ENCODE measurements around the gene CLK2. TPM values are rescaled to one million over a fixed set of nuclear protein-coding genes. Genes with fewer than 3 reads are reported as not detected.
A peak's percentile ranks its signal among the peaks of the same experiment; 100 is the strongest.
"Not testable (repeated sequence)": the region's sequence is repeated elsewhere in the genome, so short reads cannot be mapped to it uniquely, and the experiment has no call there.

CLK2 gene
- total RNA-seq, 3 donors from 2014 or later, result 43.7 to 51.7 (median 47.8) TPM

DNA sequence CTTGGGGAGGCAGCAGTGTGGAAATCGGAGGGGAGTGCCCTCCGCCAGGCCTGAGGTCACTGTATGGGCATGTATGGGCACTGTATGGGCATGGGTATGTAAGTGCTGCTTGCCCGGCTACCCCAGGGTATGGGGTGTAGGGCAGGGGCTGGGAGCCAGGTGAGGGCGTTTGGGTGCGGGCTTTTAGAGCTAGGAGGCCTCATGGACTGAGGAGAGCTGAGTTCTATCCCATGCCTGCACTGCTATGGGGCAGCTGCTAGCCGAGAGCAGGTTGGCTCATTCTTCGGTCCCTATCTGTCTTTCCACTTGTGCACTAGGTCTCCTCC, 22.6 kb upstream of the CLK2 start:
- no peak overlapping the region for H3K4me3 ChIP-seq
- peaks cover 9% of the 10 kb centered on the region for H3K4me1 ChIP-seq (ENCODE audit: low read depth)
- TF ChIP-seq, protein P1, sequence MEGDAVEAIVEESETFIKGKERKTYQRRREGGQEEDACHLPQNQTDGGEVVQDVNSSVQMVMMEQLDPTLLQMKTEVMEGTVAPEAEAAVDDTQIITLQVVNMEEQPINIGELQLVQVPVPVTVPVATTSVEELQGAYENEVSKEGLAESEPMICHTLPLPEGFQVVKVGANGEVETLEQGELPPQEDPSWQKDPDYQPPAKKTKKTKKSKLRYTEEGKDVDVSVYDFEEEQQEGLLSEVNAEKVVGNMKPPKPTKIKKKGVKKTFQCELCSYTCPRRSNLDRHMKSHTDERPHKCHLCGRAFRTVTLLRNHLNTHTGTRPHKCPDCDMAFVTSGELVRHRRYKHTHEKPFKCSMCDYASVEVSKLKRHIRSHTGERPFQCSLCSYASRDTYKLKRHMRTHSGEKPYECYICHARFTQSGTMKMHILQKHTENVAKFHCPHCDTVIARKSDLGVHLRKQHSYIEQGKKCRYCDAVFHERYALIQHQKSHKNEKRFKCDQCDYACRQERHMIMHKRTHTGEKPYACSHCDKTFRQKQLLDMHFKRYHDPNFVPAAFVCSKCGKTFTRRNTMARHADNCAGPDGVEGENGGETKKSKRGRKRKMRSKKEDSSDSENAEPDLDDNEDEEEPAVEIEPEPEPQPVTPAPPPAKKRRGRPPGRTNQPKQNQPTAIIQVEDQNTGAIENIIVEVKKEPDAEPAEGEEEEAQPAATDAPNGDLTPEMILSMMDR (IDR thresholded peaks at IDR 0.05), result no peak
- H3K9me3 ChIP-seq, result no peaks in the 10 kb centered on the region
- DNase-seq, result no peak
- intact Hi-C loops (cut with DNase I, micrococcal nuclease), result no loop called here
- H3K36me3 ChIP-seq (ENCODE audit: low read depth), result no peaks in the 10 kb centered on the region
- no peak for ATAC-seq

DNA sequence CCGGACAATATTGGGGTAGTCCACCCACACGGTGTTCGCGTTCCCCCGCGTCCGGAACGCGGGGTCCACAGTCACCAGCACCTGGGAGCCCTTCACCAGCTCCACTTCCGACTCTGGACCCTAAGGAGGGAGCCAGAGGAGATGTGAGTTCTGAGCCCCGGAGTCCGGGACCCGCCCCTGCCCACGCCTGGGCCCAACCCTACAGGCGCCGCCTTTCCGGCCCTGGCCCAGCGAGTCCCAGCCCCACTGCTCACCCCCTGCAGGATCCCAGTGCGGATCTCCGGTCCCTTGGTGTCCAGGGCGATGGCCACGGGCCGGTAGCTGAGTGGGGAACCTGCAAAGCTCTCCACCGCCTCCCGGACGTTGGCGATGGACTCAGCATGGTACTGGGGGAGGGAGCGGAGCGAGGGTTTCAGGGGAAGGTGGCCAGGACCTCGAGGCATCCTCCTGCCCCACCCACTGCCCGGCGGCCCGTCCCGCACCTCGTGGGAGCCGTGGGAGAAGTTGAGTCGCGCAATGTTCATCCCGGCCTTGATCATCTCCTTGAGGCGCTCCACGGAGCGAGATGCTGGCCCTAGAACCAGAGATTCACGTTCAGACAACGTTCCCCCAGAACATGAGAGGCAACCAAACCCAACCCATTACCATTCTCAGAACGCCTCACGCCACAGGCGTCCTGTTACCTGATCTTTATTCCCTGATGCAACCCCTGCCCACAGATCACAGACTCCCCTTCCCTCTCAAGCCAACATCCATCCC, 22.1 kb upstream of the CLK2 start:
- Histone ChIP-seq H3K36me3 (ENCODE audit: low read depth) (no peaks in the 10 kb centered on the region), H3K4me1 (ENCODE audit: low read depth) (peaks cover 6% of the 10 kb centered on the region), H3K4me3 (no peak overlapping the region), H3K9me3 (no peaks in the 10 kb centered on the region)
- ATAC-seq (peak; percentile 61), DNase-seq (no peak)
- intact Hi-C loops (cut with DNase I, micrococcal nuclease), result no loop called here
- TF ChIP-seq, protein P1 (IDR thresholded peaks at IDR 0.05), result no peak

DNA sequence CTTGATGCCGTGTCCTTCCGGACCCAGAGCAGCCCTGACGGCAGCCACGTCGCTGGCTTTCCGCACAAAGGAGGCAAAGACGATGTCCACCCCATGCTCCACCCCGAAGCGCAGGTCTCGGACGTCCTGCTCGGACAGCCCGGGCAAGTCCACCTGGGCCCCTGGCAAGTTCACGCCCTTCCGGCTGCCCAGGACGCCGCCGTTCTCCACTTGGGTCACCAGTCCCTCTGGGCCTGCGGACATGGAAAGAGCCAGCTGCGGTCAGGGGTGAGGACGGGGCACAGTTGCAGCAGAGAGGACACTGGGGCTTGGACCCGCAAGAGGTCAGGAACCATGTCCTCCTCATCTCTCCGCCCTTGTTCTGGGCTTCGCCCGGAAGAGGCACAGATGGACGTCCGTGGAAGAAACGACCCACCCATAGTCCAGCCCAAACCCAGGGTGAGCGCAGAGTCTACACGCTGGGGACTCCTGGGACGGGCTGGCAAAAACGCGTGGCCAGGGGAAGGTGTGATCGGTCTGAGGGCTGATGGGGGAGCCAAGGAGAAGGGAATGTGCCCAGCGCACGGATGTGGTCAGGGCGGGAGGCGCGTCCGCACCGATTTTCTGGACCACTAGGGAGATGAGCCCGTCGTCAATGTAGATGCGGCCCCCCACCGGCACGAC, 21.3 kb upstream of the CLK2 start:
- Histone ChIP-seq H3K36me3 (ENCODE audit: low read depth) (no peaks in the 10 kb centered on the region), H3K4me3 (no peak overlapping the region), H3K9me3 (no peaks in the 10 kb centered on the region), H3K4me1 (ENCODE audit: low read depth) (peaks cover 6% of the 10 kb centered on the region)
- DNase-seq (no peak), ATAC-seq (peak; percentile 7)
- TF ChIP-seq, protein P1 (IDR thresholded peaks at IDR 0.05), result no peak
- intact Hi-C loops (cut with DNase I, micrococcal nuclease), result no loop called here

DNA sequence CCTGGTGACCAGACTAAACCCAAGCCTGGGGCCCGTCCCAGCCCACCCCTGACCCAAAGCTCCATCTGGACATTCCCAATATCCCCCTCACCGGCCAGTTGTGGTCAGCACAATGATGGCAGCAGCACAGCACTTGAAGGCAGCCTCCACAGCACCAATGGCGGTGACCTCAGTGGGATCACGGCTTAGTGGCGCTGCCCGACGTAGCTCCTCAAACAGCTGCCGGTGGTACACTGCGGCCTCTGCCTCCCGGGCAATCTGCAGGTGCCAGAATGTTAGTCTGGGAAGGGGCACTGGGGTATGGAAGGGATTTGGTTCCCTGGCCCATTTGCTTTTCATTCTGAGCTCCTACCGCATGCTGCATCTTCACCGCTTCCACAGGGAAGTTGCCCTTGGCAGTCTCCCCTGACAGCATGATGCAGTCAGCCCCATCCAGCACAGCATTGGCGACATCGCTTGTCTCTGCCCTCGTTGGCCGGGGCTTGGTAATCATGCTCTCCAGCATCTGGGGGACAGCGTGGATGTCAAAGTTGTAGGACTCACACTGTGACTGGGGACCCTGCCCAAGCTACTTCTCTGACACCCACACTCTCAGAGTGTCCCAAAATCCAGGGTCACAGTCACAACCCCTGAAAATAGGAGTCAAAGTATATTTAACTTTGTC, 19.9 kb upstream of the CLK2 start:
- TF ChIP-seq, protein P1 (IDR thresholded peaks at IDR 0.05), result no peak
- no peaks in the 10 kb centered on the region for H3K9me3 ChIP-seq
- ATAC-seq (no peak), DNase-seq (no peak)
- no peaks in the 10 kb centered on the region for H3K36me3 ChIP-seq (ENCODE audit: low read depth)
- H3K4me3 ChIP-seq, result no peak overlapping the region
- intact Hi-C loops (cut with DNase I, micrococcal nuclease), result no loop called here
- H3K4me1 ChIP-seq (ENCODE audit: low read depth), result peaks cover 6% of the 10 kb centered on the region

DNA sequence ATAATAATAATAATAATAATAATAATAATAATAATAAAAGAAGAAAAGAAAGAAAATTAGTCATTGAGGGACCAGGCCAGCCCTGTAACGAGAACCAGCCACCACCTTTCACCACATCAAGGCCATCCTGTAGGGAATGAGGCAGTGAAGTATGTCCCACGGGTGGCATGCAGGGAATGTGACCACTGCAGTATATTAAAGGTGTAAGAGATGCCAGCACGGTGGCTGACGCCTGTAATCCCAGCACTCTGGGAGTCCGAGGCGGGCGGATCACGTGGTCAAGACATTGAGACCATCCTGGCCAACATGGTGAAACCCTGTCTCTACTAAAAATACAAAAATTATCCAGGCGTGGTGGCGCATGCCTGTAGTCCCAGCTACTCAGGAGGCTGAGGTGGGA, 17.7 kb upstream of the CLK2 start:
- DNase-seq; H3K36me3 ChIP-seq (ENCODE audit: low read depth); H3K4me3 ChIP-seq; ATAC-seq; H3K9me3 ChIP-seq; H3K4me1 ChIP-seq (ENCODE audit: low read depth); intact Hi-C loops (cut with DNase I, micrococcal nuclease): not testable (repeated sequence)

DNA sequence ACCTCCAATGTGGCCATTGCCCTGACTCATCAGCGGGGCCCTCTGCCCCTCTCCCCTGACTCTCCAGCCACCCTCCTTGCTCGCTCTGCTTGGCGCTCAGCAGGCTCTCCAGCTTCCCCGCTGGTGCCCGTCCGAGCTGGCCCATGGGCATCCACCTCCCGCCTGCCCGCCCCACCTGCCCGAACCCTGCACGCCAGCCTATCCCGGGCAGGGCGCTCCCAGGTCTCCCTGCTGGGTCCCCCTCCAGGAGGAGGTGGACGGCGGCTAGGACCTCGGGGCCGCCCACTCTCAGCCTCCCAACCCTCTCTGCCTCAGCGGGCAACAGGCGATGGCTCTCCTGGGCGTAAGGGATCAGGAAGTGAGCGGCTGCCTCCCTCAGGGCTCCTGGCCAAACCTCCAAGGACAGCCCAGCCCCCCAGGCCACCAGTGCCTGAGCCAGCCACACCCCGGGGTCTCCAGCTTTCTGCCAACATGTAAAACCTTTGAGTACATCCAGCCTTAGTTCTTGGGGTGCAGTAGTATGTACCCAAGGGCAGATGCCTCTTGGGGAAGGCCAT, 14.8 kb upstream of the CLK2 start:
- Histone ChIP-seq H3K4me1 (ENCODE audit: low read depth) (no peaks in the 10 kb centered on the region), H3K9me3 (no peaks in the 10 kb centered on the region), H3K36me3 (ENCODE audit: low read depth) (no peaks in the 10 kb centered on the region), H3K4me3 (no peak overlapping the region)
- DNase-seq (no peak), ATAC-seq (no peak)
- TF ChIP-seq, protein P1 (IDR thresholded peaks at IDR 0.05), result no peak
- intact Hi-C loops (cut with DNase I, micrococcal nuclease), result no loop called here
